UCSD-AML1 (cell line): ENCODE data around the gene CCDC74A.
"Not testable (repeated sequence)": the region's sequence is repeated elsewhere in the genome, so short reads cannot be mapped to it uniquely, and the experiment has no call there.

Experiments
- DNase-seq: peaks from one replicate; lab custom pipeline; 2025; ENCODE audit not compliant: unreplicated experiment; lab: John Stamatoyannopoulos, UW

CCDC74A gene

DNA sequence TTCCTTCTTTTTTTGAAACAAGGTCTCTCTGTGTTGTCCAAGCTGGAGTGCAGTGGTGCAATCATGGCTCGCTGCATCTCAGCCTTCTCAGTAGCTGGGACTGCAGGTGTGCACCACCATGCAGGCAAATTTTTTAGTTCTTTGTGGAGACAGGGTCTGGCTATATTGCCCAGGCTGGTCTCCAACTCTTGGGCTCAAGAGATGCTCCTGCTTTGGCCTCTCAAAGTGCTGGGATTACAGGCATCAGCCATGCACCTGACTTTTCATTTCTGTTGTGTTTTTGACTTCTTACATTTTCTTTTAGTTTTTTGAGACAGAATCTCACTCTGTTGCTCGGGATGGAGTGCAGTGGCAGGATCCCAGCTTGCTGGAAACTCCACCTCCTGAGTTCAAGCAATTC lies 2.4 kb upstream of the CCDC74A start:
- not testable (repeated sequence) for DNase-seq

GRCh38 chr2:131528981-131529863 lies 1.5 kb downstream of the CCDC74A start:
- DNase-seq = not testable (repeated sequence)

GRCh38 chr2:131529864-131530445 lies 2.3 kb downstream of the CCDC74A start:
- DNase-seq = not testable (repeated sequence)

GRCh38 chr2:131530626-131531344 lies 3.1 kb downstream of the CCDC74A start:
- DNase-seq = not testable (repeated sequence)

DNA sequence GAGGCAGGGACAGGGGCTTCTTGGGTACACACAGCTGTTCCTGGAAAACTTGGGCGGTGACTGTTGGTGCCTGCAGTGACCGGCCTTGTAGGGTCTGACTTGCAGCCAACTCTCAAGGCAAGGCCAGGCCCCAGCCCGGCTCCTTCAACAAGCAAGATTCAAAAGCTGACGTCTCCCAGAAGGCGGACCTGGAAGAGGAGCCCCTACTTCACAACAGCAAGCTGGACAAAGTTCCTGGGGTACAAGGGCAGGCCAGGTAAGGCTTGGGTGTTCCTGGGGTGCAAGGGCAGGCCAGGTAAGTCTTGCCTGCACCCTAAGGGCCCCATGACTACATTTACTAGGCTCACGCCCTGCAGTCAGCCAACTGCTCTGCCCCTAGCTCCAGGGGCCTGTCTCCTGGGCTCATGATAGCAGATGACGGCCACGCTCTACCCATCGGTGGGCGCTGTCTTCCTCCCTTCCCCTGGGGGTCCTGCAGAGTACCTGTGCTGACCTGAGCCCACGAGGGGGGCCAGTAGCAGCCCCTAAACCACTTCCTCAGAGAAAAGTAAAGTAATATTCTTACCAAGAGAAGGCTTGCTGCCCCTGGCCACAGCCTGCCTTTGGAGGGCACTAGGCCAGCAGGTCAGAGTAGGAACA lies 4.0 kb downstream of the CCDC74A start:
- not testable (repeated sequence) for DNase-seq

DNA sequence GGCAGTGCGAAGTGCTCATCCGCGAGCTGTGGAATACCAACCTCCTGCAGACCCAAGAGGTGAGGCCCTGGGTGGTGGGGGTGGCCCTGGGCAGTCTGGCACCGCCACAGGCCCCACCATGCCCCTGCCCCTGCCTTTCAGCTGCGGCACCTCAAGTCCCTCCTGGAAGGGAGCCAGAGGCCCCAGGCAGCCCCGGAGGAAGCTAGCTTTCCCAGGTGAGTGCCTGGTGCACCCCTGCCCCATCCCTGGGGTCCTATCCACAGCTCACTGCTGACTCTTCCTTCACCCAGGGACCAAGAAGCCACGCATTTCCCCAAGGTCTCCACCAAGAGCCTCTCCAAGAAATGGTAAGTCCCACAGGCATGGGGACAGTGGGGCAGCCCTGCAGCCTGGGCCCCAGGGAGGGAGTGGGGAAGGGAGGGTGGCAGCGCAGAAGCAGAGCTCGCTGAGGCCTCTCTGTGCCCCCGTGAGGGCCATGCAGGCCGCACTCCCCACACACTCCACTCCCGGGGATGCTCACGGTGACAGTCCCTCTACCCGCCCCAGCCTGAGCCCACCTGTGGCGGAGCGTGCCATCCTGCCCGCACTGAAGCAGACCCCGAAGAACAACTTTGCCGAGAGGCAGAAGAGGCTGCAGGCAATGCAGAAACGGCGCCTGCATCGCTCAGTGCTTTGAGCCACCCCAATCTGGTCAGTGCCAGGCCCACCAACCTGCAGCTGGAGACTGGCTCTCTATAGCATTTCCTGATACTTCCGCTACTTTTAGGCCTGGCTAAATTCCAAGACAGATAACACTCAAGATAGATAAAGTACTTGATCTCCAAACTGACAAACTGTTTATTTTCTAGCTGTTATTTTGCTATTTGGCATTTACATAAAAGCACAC lies 5.3 kb downstream of the CCDC74A start:
- DNase-seq = not testable (repeated sequence)

DNA sequence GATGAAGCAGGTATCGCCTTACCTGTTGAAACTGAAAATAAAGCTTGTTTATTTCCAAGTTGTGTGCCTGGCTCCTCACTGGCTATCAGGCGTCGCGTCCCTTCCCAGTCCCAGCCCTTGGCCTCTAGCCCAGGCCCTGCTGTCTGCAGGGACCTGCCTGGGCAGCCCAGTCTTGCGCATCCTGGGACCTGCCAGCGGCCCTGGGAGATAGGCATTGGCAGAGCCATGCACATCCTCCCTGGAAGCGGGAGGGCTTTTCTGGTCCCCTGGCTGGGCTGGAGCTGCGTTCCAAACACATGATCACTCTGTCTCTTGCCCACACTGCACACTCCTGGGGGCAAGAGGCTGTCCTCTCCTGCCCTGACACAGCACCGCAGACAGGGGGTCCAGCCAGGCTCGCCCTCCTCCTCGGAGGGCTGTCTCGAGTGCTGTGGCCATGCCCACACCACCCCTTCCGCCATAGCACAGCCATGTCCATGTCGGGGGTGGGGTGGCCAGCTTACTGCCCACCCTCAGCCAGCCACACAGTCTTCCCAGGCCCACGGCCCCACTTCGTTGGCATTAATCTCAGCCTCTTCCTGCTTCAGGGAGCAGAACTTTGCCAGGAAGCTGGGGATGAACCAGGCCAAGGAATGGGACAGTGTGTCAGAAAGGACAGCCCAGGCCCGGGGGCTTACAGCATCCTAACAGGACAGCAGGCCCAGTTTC lies 6.1 kb downstream of the CCDC74A start:
- DNase-seq = not testable (repeated sequence)

GRCh38 chr2:131534317-131534672 lies 6.6 kb downstream of the CCDC74A start:
- DNase-seq = not testable (repeated sequence)

DNA sequence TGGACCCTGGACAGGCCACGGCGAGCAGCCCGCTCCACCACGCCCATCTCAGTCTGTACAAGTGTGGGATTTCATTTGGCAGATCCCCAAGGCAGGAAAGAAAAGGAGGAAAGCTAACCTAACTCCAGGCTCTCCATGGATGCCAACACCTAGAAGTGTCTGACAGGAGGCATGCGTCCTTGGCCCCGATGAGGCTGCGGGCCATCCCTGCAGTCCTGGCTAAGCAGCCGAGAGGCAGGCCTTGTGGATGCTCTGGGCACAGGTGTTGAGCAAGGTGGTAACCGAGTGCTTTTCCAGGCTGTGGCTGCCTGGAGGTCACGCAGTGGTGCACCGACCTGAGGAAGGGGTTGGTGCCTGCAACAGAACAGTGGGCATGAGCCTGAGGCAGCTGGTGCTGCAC lies 7.3 kb downstream of the CCDC74A start:
- not testable (repeated sequence) for DNase-seq

- DNase-seq = no peak
Observed at GRCh38 chr2:131535526-131535925, 7.8 kb downstream of the CCDC74A start.

DNA sequence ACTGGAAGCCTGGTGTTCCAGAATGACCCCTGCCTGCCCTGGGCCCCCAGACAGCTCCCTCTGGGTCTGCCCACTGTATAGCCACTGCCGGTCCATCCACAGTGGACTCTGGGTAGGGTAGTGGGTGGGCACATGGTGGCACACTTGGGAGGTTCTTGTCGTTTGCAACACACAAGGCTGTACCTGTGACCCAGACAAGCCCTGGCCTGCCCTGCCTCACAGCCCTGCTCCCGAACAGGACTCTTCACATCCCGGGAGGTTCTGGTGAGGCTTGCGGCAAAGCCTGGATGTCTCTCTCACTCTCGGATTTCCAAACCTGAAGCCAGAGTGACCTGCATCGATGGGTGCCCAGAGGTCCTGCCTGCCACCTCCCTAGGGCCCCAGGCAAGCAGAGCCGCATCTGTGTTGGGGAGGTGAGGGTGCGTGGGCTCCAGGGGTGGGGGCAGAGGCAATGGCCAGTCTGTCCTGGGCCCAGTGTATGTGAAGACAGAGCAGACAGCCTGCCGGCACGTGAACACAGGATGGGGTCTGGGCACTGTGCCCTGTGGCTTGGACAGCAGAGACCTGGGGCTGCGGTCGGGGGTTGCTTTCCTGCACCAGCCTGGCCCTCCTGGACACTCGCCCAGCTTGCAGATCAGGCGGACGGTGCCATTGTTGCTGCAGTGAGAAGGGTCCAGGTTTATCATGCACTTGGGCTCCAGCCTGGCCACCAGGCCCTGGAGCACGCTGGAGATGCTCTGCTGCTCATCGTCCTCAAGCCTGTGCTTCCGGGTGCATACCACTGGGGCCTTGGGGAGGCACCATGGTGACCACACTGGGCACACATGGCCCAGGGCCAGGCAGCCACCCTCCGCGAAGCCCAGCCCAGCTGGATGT lies 8.5 kb downstream of the CCDC74A start:
- not testable (repeated sequence) for DNase-seq

DNA sequence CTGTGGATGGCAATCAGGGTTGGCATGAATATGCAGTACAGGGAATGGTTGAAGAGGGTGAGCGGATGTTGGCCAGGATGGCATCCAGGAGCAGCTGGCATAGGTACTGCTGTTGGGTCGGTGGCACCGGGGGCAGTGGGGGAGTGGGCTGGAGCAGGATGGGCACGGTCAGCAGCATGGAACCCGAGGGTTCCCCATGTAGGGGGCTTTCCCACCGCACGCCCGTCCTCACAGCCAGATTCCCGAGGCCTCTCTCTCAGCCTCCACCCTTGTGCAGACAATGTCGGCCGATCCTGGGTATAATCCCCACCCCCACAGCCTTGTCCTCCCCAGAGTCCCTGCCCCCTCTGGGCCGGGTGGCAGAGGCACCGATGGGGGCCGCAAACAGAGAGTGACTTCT lies 9.2 kb downstream of the CCDC74A start:
- DNase-seq = not testable (repeated sequence)

DNA sequence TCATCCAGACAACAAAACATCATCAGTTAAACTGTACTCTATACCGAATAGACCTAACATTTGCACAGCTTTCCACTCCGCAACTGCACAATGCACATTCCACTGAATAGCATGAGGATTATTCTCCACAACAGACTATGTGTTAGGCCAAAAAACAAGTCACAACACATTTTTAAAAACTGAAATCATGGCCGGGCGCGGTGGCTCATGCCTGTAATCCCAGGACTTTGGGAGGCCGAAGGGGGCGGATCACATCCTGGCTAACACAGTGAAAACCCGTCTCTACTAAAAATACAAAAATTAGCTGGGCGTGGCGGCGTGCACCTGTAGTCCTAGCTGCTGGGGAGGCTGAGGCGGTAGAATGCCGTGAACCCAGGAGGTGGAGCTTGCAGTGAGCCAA lies 11.2 kb downstream of the CCDC74A start:
- not testable (repeated sequence) for DNase-seq

- DNase-seq = no peak
Observed at GRCh38 chr2:131542438-131543384, 15.0 kb downstream of the CCDC74A start.

DNA sequence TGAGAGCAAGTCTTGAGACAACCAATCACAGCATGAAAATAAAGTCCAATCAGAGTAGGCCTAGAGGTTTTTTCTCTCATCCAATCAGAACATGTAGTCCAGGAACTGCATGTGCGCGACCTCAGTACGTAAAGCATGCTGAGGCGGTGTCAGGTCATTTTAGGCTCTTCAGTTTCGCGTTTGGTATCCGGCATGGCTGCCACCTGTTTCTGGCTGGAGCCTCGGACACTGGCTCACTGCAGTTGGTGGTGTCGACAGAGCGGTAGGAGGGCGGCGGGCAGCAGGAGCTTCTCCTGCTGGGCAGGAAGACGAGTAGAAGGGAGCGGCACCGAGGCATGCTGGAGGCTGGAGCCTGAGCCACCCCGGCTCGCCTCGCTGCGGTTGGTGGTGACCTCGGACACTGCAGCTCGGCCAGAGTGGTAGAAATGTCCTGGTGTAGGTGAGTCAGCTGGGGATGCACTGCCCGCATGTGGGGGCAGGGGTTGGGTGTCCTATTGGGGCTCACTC lies 15.8 kb downstream of the CCDC74A start:
- DNase-seq = no peak

GRCh38 chr2:131544006-131544812 lies 16.5 kb downstream of the CCDC74A start:
- not testable (repeated sequence) for DNase-seq

- not testable (repeated sequence) for DNase-seq
Observed at GRCh38 chr2:131544813-131545165, 17.1 kb downstream of the CCDC74A start.
